PC-9 (cell line): ENCODE measurements around the gene CSK.

Source experiments
- CTCF ChIP-seq: fragments of 200-600 bp; sonication (generic); conservative IDR thresholded peaks from 2 replicates; pipeline ENCODE4 v1.6.1; 2017; ENCODE audit warnings: mixed run types, antibody characterized with exemption, mild to moderate bottlenecking, moderate library complexity
- EZH2 ChIP-seq: fragments of 200-600 bp; sonication (generic); IDR thresholded peaks from 2 replicates; pipeline ENCODE4 v1.8.0; 2017; ENCODE audit warnings: antibody characterized with exemption, low read depth

GRCh38 chr15:74786551-74787165 is 4.8 kb downstream of the CSK start:
- no peak for TF ChIP-seq EZH2
- no peak for TF ChIP-seq CTCF
